MCF 10A (cell line): ENCODE results near the gene TIMM23B. TPM values are rescaled to one million over a fixed set of nuclear protein-coding genes. Genes with fewer than 3 reads are reported as not detected.
"Not testable (repeated sequence)": the region's sequence is repeated elsewhere in the genome, so short reads cannot be mapped to it uniquely, and the experiment has no call there.

Experiments
- BruUV-seq: library from RNA; stranded (reverse); fragments of 400-500 nt; replicated peaks from 2 replicates; lab custom pipeline; 2021; lab: Mats Ljungman, UMichigan
- CTCF ChIA-PET: fragments of 300-600 bp; sonication (Branson Sonifier 250); formaldehyde crosslinking; extraction: SDS; loops from one replicate; lab custom pipeline; 2021; ENCODE audit warnings: antibody characterized with exemption, inconsistent platforms; lab: Yijun Ruan, JAX
- POLR2A ChIA-PET: fragments of 300-600, 350-650 bp; sonication (Branson Sonifier 250); formaldehyde crosslinking; extraction: SDS; loops from one replicate; lab custom pipeline; 2020; ENCODE audit warnings: antibody characterized with exemption, inconsistent platforms; lab: Yijun Ruan, JAX
- DNase-seq: peaks from one replicate; pipeline ENCODE4 v3.0.0-alpha.2; 2018; ENCODE audit not compliant: unreplicated experiment
- H3K27ac Mint-ChIP-seq: one replicate; pipeline ENCODE4 v1.8.0; 2022; ENCODE audit warnings: mild to moderate bottlenecking, low read depth, mixed read lengths; ENCODE audit not compliant: unreplicated experiment
- H3K27me3 Mint-ChIP-seq: one replicate; pipeline ENCODE4 v1.8.0; 2022; ENCODE audit warnings: mixed read lengths; ENCODE audit not compliant: insufficient read depth, unreplicated experiment
- H3K36me3 Mint-ChIP-seq: one replicate; pipeline ENCODE4 v1.8.0; 2022; ENCODE audit warnings: mild to moderate bottlenecking, moderate library complexity, mixed read lengths; ENCODE audit not compliant: insufficient read depth, unreplicated experiment
- H3K4me1 Mint-ChIP-seq: one replicate; pipeline ENCODE4 v1.8.0; 2022; ENCODE audit warnings: mixed read lengths; ENCODE audit not compliant: insufficient read depth, unreplicated experiment
- H3K4me3 Mint-ChIP-seq: one replicate; pipeline ENCODE4 v1.8.0; 2022; ENCODE audit warnings: mild to moderate bottlenecking, moderate library complexity, mixed read lengths; ENCODE audit not compliant: unreplicated experiment
- H3K9me3 Mint-ChIP-seq: one replicate; pipeline ENCODE4 v1.8.0; 2022; ENCODE audit warnings: mixed read lengths; ENCODE audit not compliant: unreplicated experiment
- CTCF ChIP-seq: fragments of 200-600 bp; IDR thresholded peaks from one replicate; pipeline ENCODE4 v1.8.0; 2022; ENCODE audit warnings: antibody characterized with exemption, mild to moderate bottlenecking; ENCODE audit not compliant: unreplicated experiment
- intact Hi-C: fragments of 100-400 bp; cut with micrococcal nuclease; formaldehyde crosslinking; loops from 2 replicates; pipeline ENCODE4 v1.14.1; 2022
- total RNA-seq: library from RNA; stranded (reverse); gene quantifications from 2 replicates; pipeline ENCODE4 v1.2.3, GENCODE V29; 2022

Gene TIMM23B
- total RNA-seq, 1 experiment from 2014 or later: 34.4 TPM

DNA sequence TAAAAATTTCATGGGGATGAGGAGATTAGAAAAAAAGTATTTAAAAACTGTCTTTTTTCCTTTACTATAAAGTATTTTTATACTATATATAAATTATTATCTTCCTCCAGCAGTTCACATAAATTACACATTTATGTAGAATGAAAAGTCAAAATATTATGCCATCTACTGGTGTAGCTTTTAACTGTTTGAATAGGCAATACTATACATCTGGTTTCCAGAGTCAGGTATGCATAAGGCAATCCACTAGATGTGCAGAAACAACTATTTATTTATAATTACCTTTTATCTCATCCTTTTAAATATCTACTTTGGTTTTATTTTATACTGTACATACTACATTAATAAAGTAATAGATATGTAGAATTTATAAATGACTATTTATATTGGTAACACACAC lies 25.4 kb upstream of the TIMM23B start:
- H3K9me3 Mint-ChIP-seq, H3K4me1 Mint-ChIP-seq, H3K27ac Mint-ChIP-seq, POLR2A ChIA-PET, H3K4me3 Mint-ChIP-seq, CTCF ChIA-PET, BruUV-seq, intact Hi-C loops, DNase-seq, H3K27me3 Mint-ChIP-seq: not testable (repeated sequence)
- peak; percentile 13 for TF ChIP-seq CTCF
- H3K36me3 Mint-ChIP-seq: peaks cover 32% of the 10 kb centered on the region

DNA sequence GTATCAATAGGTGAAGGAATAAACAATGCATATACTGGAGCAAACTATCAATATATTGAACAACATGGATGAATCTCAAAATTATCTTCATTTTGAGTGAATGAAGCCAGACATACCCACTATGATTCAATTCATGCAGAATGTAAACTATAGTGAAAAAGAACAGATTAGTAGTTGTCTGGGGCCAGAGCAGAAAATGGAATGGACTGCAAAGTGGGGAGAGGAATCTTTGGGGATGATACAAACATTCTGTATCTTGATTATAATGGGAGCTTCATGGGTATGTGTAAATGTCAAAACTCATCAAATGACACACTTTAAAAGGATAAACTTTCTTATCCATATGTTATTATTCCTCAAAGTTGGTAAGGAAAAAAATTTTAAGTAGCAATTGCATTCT lies 23.9 kb upstream of the TIMM23B start:
- BruUV-seq, H3K27ac Mint-ChIP-seq, H3K4me1 Mint-ChIP-seq, H3K9me3 Mint-ChIP-seq, DNase-seq, H3K27me3 Mint-ChIP-seq, POLR2A ChIA-PET, H3K4me3 Mint-ChIP-seq: not testable (repeated sequence)
- CTCF ChIA-PET: interaction anchor here (1.2 kb wide), 1 partner anchor 323 kb away, joined by 3 read pairs; no protein-coding TSS in a partner anchor
- H3K36me3 Mint-ChIP-seq: peaks cover 37% of the 10 kb centered on the region
- intact Hi-C loops: loop anchor here (2.0 kb wide), 1 partner anchor 323 kb away; no protein-coding TSS in a partner anchor

GRCh38 chr10:49922041-49922440 lies 19.8 kb upstream of the TIMM23B start:
- POLR2A ChIA-PET, DNase-seq, H3K4me3 Mint-ChIP-seq, H3K9me3 Mint-ChIP-seq, H3K27me3 Mint-ChIP-seq, H3K4me1 Mint-ChIP-seq, BruUV-seq, intact Hi-C loops, H3K27ac Mint-ChIP-seq: not testable (repeated sequence)
- peaks cover 28% of the 10 kb centered on the region for H3K36me3 Mint-ChIP-seq
- CTCF ChIA-PET: interaction anchor here (0.7 to 1.8 kb wide), 2 partner anchors 285 to 327 kb away, joined by 3 to 4 read pairs; no protein-coding TSS in a partner anchor

- H3K27ac Mint-ChIP-seq, intact Hi-C loops, H3K4me1 Mint-ChIP-seq, DNase-seq, H3K27me3 Mint-ChIP-seq, H3K4me3 Mint-ChIP-seq, POLR2A ChIA-PET, H3K9me3 Mint-ChIP-seq, CTCF ChIA-PET, BruUV-seq: not testable (repeated sequence)
- H3K36me3 Mint-ChIP-seq: peaks cover 18% of the 10 kb centered on the region
Measured at GRCh38 chr10:49923572-49923971, 18.3 kb upstream of the TIMM23B start.

DNA sequence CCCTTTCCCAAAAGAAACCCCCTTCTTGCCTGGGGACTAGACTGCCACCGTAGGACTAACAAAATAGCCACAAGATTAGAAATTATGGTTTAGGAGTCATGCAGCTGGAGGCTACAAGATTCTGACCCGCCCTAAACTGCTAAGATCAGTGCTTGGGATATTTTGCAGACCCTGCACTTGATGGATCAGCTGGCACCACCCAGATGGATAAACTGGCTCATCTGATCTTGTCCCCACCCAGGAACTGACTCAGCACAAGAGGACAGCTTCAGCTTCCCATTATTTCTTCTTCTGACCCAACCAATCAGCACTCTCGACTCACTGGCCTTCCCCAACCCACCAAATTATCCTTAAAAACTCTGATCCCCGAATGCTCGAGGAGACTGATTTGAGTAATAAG lies 10.6 kb upstream of the TIMM23B start:
- CTCF ChIA-PET, BruUV-seq, H3K4me1 Mint-ChIP-seq, intact Hi-C loops, H3K27me3 Mint-ChIP-seq, H3K4me3 Mint-ChIP-seq, POLR2A ChIA-PET, H3K9me3 Mint-ChIP-seq, H3K27ac Mint-ChIP-seq, DNase-seq: not testable (repeated sequence)
- peaks cover 27% of the 10 kb centered on the region for H3K36me3 Mint-ChIP-seq

GRCh38 chr10:49931959-49932728 lies 9.7 kb upstream of the TIMM23B start:
- intact Hi-C loops, H3K27ac Mint-ChIP-seq, H3K4me3 Mint-ChIP-seq, CTCF ChIA-PET, H3K9me3 Mint-ChIP-seq, DNase-seq, POLR2A ChIA-PET, H3K4me1 Mint-ChIP-seq, H3K27me3 Mint-ChIP-seq: not testable (repeated sequence)
- peaks cover 27% of the 10 kb centered on the region for H3K36me3 Mint-ChIP-seq
- TSS peak; percentile 76 for BruUV-seq

- TSS peak; percentile 68 for BruUV-seq
- H3K4me3 Mint-ChIP-seq: peak overlapping the region; percentile 89
- ChIA-PET CTCF (interaction anchor here (1.1 kb wide), 1 partner anchor 349 kb away, joined by 3 read pairs; no protein-coding TSS in a partner anchor), POLR2A (interaction anchor here (0.6 to 1.8 kb wide), 4 partner anchors 348 to 481 kb away, joined by 3 to 5 read pairs (median 4); partner anchors contain the start of gene ERCC6)
- H3K9me3 Mint-ChIP-seq, intact Hi-C loops, H3K27me3 Mint-ChIP-seq: not testable (repeated sequence)
- peaks cover 20% of the 10 kb centered on the region for H3K36me3 Mint-ChIP-seq
- H3K27ac Mint-ChIP-seq: peak overlapping the region; percentile 90
- peaks cover 20% of the 10 kb centered on the region for H3K4me1 Mint-ChIP-seq
- DNase-seq: peak; percentile 1
Measured at GRCh38 chr10:49942339-49942705, 469 bp downstream of the TIMM23B start.

GRCh38 chr10:49943607-49944006 lies 1.8 kb downstream of the TIMM23B start:
- DNase-seq, BruUV-seq, intact Hi-C loops, H3K9me3 Mint-ChIP-seq, POLR2A ChIA-PET, CTCF ChIA-PET, H3K27me3 Mint-ChIP-seq: not testable (repeated sequence)
- Mint-ChIP-seq H3K36me3 (peaks cover 30% of the 10 kb centered on the region), H3K4me3 (peak overlapping the region; percentile 89), H3K27ac (peak overlapping the region; percentile 90), H3K4me1 (peaks cover 20% of the 10 kb centered on the region)
